DMS114 treated with DMSO at 0.1 percent for 48 hours (cell line): ENCODE measurements around the gene CPSF3.

ENCODE experiments used
- DNase-seq: peaks from one replicate; lab custom pipeline; 2025; ENCODE audit not compliant: unreplicated experiment; lab: John Stamatoyannopoulos, UW

Gene CPSF3

DNA sequence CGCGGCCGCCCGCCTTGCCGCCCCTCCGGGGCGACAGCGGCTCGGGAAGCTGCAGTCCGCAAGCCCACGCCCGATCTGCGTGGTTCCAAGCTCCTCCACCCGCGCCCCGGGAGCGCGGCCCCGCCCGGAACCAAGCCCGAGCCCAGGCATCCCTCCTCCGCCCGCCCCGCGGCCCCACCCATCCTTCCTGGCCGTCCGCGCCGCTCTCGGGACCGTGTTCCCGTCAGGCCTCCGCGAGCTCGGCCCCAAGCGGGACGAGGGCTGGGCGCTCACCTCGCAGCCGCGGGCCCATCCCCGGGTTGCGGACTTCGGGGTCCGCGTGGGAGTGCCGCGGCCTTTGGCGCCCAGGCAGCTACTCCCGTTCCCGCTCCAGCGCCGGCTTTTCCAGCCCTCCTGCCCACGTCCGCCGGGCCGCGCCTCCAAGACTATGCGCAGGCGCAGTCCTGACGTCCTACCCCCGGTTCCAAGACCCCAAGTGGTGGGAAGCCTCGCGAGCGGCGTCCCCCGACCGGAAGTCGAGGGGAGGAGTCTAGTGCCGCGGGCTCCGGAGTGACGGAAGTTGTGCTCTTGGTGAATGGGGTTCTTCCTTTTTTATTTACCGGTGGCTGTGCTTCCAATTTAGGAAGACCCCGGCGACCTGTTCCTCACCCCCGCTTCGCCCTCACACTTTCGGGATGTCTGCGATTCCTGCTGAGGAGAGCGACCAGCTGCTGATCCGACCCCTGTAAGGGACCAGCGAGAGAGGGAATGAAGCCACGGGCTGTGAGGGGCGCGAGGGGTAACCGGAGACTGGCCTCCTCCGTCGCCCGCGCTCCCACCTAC is at the start of gene CPSF3, which contains the start of gene ITGB1BP1:
CPSF3 (plus strand) TSS at position 555 of the 822 bp plus-strand sequence; CDS start at position 675, 120 bp downstream.
ITGB1BP1 (minus strand) TSS at position 429 of the 822 bp plus-strand sequence. CDS start 4,831 bp downstream, outside the sequence.
- peak; percentile 93 for DNase-seq

DNA sequence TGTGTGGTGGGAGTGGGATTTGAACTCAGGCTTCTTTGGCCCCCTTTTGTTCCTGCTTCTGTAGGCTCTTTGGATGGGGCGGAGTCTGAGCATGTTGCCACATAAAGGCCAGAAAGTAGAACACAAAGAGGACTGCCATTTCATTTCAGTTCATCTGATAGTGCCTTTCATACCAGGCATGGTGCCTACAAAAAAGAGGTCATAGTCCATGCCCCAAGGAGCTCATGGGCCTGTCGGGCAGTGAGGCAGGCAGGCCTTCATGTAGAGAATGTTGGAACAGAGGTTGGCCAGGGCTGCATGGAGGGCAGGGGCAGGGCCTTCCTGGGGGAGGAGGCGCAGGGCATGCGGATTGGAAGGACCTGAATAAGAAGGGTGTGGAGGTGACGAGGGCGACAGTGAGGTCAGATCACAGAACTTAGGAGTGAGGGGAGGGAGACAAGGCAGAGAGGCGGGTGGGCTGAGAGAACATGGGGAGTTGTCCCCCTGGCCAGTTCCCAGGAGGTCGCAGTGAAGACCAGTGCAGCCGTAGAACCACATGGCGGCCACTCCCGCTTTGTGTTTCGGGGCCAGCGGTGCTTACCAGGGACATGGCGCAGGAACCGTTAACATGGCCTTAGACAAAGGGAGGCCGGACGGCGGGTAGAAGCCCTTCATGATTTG is 49.3 kb upstream of the CPSF3 start:
- DNase-seq: no peak

DNA sequence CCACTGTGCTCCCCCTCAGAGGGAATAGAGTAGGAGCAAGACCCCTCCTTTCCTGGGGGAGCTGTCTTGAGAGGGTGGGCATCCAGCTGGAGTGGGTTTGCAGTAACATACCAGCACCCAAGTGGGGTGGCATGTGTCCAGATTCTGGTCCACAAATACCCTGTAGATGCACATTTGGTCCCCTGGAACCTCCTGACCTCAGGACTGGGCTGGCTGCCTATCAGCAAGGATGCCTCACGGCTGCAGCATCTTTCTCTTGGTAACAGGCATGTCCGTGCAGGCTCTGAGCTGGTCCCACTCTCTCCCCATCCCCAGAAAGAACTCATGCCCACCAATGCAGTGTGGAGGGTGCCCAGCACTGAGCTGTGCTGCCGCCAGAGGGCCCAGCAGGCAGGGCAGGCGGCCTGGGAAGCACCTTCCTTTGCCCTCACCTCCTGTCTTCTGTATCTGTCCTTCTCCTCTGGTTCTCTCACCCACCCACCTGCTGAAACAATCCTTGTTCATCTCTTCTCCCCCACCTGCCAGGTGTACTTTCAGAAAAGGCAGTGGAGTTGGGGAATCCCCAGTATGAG is 47.5 kb upstream of the CPSF3 start:
- no peak for DNase-seq

GRCh38 chr2:9377461-9378097 is 45.9 kb upstream of the CPSF3 start:
- DNase-seq: no peak

- DNase-seq: no peak
Observed at GRCh38 chr2:9378433-9379390, 44.7 kb upstream of the CPSF3 start.

DNA sequence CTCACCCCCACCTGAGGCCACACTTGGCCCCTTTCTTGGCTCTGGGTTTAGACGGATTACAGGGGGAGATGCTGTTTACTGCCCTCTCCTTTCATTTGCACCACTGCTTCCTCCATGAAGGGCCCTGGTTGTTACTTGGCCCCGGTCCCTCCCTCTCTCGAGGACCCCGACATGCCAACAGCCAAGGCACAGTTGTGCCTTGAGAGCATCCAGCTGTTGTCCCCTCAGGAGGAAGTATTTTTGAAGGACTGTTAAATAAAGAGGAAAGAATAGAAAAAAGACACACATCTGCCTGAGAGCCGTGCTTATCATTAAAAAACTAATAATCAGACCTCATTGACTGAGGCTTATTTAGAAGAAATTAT is 44.1 kb upstream of the CPSF3 start:
- DNase-seq: no peak

DNA sequence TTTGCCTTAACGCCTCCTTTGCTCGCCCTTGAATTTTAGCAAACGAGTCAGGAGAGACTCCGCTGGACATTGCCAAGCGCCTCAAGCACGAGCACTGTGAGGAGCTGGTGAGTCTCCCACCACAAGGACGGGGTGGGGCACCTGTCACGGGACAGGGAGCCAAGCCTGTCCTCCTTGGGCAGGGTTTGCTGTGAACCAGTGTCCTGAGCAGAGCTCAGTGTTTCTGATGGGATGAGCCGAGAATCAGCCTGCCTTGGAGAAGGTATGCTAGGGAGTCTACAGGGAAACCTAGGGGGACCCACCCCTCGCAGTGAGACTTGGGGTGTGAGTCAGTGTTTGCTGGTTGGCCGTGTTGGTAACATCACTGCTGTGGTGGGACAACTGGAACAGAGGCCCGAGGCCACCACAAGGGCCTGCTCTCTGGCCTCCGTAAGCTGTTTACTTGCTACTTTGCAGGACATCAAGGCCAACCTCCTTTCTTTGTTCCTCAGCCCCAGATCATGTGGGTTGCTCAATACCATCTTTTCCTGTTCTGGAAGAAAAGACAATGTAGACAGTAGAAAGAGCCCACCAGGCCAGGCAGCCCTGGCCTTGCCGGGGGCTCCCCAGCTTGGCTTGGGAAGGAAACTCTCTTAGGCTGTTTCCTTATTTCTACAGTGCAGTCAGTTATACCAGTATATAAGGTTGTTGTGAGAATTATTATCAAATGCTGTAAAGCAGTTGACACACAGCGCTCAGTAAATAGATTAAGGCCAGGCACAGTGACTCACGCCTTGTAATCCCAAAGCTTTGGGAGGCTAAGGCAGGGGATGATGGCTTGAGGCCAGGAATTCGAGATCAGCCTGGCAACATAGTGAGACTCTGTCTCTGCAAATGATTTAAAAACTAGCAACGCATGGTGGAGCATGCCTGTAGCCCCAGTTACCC is 42.5 kb upstream of the CPSF3 start:
- no peak for DNase-seq

- no peak for DNase-seq
Observed at GRCh38 chr2:9382604-9383235, 40.7 kb upstream of the CPSF3 start.

DNA sequence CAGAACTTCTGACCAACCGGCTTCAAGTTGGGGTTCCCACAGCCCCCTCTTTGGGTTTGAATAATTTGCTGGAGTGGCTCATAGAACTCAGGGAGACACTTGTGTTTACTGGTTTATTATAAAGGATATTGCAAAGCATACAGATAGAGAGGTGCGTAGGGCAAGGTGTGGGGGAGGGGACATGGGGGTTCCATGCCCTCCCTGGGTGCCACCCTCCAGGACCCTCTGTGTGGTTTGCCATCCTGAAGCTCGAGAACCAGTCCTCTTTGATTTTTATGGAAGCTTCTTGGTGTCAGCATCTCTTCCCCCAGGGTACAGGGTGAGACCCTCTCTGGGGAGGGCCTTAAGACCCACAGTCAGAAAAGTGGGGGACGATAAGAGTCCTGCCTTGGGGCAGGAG is 38.9 kb upstream of the CPSF3 start:
- no peak for DNase-seq

GRCh38 chr2:9385841-9386240 is 37.6 kb upstream of the CPSF3 start:
- DNase-seq: no peak

- DNase-seq: no peak
Observed at GRCh38 chr2:9388199-9388681, 35.2 kb upstream of the CPSF3 start.

GRCh38 chr2:9388950-9389911 is 34.2 kb upstream of the CPSF3 start:
- DNase-seq: no peak

GRCh38 chr2:9390151-9390850 is 33.2 kb upstream of the CPSF3 start:
- DNase-seq: no peak

- no peak for DNase-seq
Observed at GRCh38 chr2:9390991-9391390, 32.5 kb upstream of the CPSF3 start.

DNA sequence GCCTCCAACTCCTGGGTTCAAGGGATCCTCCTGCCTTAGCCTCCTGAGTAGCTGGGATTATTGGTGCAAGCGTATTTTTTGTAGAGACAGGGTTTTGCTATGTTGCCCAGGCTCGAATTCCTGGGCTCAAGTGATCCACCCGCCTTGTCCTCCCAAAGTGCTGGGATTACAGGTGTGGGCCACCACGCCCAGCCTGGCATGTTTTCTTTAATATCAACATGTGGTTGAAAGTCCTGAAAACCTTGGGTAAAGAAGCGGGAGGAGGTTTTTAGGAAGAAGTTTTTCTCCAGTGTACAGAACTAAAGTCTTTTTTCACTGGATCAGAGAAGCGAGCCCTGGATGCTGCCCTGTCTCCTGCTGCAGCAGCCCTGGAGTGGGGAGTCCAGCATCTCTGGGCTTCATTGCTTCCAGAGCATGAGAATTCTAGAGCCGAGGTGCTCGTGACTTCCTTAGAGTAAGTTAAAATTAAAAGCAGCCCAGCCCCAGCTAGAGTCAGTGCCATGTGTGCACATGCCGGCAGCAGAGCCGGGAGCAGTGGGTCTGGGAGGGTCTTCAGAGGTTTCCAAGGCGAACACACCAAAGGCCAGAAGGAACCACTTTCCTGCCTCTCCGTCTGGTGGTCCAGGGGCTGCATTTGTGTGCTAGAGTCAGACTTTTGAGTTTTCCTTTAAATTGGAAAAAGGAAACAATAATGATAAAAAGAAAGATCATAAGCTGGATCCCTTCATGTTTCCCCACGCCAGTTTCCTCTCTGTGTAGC is 31.3 kb upstream of the CPSF3 start:
- DNase-seq: no peak
